GM19463 (cell line): ENCODE results near the gene TMEM259.

Experiments used
- ATAC-seq: cut with Tn5 transposase; IDR thresholded peaks from one replicate; pipeline ENCODE4 v1.9.1; 2021; ENCODE audit warnings: mild to moderate bottlenecking, moderate library complexity; ENCODE audit not compliant: unreplicated experiment

TMEM259 gene

DNA sequence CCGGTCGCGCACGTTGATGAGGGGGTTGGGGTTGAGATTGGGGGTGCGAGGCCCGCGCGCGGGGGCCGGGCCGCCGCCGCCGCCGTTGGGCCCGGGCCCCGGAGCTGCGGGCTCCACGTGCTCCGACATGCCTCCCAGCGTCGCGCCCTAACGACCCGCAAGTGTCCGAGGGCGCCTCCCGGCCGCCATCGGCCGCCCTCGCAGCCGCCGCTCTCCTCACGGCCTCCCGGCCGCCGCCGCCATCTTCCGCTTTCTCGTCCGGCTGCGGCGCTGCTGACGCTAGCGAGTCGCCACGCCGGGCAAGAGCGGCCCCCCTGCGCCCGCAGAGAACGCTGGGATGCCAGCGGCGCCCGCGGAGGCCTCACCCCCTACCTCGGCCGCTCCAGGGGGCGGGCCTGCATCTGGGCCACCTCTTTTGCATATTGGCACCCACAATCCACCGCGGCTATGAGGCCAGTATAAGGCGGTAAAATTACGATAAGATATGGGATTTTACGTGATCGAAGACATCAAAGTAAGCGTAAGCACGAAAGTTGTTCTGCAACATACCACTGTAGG lies at the start of gene TMEM259:
TMEM259 (minus strand) TSS at position 256 of the 558 bp plus-strand sequence; CDS start at position 129, 127 bp downstream.
- peak; percentile 90 for ATAC-seq

DNA sequence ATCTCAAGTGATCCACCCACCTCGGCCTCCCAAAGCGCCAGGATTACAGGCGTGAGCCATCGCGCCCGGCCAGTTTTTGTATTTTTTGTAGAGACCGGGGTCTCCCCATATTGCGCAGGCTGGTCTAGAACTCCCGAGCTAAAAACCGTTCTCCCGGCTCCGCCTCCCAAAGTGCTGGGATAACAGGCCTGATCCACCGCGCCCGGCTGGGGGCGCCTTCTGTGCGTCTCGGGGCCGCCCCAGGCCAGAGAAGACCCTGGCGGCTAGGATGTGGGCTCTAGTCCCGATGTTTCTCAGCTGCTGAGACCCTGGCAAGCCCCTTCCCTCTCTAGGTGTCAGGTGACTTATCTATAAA lies 49.6 kb upstream of the TMEM259 start:
- no peak for ATAC-seq

DNA sequence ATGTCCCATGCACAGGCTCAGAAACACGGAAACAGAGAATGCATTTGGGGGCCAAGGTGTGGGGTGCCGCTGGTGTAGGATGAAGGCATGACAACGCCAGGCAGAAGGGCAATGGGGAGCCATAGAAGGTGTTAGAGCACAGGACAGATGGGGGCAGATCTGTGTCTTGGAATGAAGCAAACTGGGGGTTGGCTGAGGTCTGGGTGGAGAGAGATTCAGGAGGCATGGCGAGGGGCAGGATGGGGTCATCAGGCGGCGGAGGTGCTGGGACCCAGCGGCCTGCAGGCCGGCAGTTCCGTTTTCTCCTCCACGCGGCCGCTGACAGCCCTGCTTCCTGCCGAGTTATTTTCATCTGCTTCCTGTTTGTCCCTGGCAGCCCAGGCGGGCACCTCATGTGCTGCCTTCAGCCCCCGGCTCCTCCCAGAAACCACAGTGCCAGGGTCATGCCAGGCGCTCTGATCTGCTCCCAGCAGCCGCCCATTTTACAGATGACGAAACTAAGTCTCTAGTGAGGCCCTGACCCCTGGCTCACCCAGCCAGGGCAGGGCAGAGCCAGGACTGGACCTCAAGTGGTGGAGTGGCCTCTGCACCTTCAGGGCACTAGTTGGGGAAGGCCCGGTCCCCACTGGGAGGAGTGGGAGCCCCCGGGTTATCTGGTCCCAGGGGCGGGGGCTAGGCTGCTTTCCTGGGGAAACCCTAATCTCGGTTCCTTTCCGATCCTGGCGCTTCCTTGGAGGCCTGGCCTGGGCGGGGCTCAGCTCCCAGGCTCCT lies 48.3 kb upstream of the TMEM259 start:
- no peak for ATAC-seq

DNA sequence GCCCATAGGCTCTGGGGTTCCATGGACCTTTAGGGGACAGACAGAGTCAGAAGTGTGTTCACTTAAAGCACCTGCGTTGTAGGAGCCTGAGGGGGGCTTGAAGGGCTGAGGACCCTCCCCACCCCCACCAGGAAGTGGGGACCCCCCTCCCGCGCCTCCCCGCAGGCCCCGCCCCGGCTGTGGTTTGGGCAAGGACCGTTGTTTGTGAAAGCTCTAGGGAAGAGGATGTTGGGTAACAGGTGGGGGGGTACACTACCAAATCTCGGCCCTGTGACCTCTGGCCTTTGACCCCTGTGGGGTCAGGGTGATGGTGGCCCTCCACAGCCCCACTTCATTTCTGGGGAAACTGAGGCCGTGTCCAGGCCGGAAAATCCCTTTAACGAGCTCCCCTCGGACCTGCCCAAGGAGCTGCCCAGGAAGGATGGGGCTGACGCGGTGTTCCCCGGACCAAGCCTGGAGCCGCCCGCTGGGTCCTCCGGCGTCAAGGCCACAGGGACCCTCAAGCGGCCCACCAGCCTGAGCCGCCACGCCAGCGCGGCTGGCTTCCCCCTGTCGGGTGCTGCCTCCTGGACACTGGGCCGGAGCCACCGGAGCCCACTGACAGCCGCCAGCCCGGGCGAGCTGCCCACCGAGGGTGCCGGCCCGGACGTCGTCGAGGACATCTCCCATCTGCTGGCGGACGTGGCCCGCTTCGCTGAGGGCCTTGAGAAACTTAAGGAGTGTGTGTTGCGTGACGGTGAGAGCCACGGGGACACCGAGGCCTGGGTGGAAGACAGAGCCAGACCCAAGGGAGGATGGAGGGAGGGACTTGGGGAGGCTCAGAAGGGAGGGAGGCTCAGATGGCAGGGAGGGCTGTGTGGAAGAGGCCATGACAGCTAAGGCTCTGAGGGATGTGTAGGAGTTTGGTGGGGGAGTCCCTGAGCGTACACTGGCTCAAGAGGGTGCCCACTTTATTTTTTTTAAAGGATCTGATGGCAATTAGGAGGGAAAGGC lies 47.4 kb upstream of the TMEM259 start:
- no peak for ATAC-seq

DNA sequence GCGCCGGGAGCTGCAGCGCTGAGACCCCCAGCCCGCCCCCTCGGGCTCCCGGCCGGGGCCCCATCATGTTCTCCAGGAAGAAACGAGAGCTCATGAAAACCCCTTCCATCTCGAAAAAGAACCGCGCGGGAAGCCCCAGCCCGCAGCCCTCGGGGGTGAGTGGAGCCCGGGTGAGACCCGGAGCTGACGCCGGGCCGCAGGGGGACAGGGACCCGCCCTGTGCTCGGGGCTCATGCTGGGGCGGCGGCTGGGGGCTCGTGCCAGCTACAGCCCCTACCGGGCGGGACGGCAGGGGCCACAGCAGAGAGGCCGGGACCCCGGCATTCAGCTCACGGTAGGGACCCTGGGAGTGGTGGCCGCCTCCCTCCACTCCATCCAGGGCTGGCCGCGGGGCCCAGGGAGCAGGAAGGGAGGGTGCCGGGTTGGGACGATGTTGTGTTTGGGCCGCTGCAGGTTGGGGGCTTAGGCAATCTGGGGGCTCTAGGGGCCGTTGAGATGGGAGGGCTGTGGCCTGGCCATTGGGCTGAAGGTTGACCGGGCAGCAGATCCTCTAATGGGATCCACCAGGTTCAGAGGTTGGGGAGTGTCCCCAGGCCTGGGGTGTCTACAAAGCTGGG lies 46.5 kb upstream of the TMEM259 start:
- peak; percentile 10 for ATAC-seq

DNA sequence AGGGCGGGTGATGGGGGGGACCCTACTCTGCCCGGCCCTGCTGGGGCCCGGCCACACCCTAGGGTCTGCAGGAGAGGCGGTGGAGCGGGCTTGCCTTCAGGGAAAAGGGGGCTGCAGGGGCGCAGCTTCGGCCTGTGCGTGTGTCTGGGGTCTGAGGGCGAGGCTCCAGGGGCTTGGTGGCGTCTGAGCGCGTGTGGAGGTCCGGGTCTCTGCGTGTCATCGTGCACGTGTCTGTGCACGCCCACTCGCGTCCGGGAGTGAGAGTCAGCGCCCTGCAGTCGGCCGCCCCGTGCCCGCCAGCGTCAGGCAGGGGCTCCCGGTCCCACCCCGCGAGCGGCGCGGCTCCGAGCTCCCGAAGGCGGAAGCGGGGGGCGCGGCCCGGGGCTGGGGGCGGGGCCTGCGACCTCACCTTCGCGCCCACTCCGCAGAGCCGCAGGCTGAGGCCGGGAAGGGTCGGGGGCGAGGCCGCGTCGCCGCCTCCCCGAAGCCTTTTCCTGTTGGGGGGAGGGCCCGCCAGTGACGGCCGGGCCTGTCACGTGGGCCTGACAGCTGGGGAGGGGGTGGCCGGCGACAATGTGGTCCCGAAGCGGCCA lies 45.9 kb upstream of the TMEM259 start, which contains the start of gene ARHGAP45:
ARHGAP45 (plus strand) TSS at position 420 of the 593 bp plus-strand sequence. CDS start 239 bp downstream, outside the sequence.
- peak; percentile 49 for ATAC-seq

DNA sequence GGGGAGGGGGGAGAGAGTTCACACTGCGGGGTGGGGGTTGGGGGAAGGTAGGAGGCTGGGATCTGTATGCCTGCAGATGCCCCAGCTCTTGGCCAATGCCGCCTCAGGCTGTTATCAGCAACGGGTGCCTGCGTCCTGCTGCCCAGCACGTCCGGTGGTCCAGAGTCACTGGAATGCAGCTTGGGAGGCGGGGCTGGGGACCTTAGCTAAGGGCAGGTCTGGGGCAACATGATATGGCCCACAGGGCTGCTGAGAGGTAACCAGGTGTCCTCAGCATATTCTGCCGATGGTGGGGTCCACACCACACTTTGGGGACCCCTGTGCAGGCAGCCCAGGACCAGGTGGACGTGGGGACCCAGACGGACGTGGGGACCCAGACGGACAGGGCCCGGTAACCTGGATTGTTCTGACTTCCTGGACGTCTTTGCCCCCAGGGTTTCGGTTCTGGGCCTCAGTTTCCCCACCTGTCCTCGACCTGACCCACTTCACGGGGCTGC lies 45.4 kb upstream of the TMEM259 start:
- ATAC-seq: no peak

DNA sequence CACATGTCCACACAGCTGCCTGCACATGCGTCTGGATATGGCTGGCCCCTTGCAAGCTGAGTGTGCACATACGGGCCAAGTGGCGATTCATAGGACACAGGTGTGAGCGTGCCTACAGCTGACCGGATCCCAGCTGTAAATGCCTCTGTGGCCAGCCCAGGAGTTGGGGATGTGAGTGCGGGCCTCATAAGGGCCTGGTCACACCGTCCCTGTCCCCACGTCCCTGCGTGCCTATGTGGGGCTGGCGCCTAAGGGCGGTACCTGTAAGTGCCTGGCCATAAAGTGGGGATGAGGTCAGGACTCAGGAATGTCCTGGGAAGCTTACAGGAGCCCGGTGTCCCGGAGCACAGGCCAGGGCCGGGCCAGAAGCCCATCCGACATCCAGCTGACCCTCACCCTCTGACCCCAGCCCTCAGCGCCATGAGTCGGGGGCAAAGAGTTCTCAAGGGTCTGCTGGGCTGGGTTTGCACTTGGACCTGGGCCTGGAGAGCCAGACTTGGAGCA lies 44.7 kb upstream of the TMEM259 start:
- ATAC-seq: no peak

DNA sequence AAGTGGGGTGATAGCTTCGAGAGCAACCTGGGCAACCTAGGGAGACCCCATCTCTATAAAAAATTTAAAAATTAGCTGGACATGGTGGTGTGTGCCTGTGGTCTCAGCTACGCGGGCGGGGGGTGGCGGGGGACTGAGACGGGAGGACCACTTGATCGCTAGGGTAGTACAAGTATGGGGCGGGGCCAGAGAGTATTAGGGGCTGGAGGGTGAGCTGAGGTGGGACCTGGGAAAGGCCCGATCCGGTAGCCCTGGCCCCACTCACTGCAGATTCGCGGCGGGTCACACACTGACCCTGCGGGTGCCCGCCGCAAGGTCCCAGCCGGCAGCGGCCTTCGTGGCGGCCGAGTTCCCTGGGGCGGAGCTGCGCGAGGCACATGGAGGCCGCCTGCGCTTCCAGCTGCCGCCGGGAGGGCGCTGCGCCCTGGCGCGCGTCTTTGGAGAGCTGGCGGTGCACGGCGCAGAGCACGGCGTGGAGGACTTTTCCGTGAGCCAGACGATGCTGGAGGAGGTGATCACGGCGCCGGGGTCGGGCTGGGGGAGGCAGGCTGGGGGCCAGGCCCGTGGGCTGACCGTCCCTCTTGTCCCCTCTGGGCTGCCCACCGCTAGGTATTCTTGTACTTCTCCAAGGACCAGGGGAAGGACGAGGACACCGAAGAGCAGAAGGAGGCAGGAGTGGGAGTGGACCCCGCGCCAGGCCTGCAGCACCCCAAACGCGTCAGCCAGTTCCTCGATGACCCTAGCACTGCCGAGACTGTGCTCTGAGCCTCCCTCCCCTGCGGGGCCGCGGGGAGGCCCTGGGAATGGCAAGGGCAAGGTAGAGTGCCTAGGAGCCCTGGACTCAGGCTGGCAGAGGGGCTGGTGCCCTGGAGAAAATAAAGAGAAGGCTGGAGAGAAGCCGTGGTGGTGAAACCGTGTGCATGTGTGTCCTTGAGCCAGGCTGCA lies 44.0 kb upstream of the TMEM259 start:
- ATAC-seq: no peak

DNA sequence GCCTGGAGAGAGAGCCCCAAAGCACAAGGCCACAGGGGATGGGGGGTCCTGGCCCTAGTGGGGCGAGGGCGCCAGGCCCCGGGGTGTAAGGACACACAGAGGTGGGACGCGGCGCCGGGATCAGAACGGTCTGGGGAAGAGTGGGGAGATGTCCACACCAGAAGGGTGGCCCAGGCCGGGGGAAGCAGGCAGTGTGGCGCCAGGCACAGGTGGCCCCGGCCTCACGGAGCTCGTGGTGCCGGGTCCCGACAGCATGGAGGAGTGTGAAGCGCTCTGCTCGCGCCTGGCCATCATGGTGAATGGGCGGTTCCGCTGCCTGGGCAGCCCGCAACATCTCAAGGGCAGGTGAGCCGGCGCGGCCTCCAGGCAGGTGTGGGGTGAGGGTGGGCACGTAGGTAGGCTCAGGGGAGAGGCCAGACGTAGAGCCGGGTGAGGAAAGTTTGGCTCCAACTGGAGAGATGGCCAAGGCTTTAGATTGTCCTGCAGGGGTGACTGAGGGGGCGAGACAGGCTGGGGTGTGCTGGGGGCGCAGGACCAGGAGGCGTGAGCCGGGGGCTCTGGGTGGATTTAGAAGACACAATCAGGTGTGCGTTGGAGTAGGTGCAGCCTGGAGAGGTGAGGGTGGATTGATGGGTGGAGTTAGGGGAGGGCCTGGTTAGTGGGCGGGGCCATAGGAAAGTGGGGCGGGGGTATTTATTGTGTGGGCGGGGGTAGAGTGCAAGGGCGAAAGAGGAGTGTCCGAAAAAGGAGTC lies 43.2 kb upstream of the TMEM259 start:
- ATAC-seq: no peak

DNA sequence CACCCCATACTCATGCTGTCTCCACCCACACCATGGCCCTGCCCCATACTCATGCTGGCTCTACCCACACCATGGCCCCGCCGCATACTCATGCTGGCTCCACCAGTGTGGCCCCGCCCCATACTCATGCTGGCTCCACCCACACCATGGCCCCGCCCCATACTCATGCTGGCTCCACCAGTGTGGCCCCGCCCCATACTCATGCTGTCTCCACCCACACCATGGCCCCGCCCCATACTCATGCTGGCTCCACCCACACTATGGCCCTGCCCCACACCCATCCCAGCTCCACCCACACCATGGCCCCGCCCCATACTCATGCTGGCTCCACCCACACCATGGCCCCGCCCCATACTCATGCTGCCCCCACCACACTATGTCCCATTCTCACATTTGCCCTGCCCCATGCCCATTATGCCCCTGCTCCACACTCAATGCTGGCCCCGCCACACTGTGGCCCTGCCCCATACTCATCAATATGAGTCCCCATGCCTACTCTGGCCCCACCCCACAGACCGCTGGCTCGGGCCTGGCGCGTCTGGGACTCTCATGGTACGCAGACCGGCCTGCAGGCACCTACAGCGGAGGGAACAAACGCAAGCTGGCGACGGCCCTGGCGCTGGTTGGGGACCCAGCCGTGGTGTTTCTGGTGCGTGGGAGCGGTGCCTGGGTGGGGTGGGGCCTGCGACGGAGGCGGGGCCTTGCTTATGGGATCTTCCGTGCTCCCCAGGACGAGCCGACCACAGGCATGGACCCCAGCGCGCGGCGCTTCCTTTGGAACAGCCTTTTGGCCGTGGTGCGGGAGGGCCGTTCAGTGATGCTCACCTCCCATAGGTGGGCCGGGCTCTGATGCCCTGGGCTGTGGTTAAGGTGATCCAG lies 42.3 kb upstream of the TMEM259 start:
- ATAC-seq: no peak

DNA sequence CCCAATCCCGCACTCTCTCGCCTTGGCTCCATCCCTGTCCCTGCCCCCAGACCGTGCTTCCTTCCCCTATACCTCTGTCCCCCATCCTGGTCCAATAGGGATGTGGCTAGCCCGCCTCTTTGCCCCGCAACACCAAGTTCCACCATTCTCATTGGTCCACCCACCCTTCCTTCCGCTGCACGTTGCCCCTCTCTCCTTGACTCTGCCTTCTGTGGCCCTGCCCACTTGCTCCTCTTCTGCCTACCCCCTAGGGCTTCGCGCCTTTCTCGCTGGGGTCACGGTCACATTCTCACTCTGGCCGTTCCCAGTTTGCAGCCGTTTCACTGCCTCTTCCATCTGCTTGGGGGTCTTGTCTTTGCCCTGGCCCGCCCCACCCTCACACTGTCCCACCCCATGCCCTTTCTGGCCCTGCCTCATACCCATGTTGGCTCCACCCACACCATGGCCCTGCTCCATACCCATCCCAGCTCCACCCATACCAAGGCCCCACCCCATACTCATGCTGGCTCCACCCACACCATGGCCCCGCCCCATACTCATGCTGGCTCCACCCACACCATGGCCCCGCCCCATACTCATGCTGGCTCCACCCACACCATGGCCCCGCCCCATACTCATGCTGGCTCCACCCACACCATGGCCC lies 41.6 kb upstream of the TMEM259 start:
- no peak for ATAC-seq

DNA sequence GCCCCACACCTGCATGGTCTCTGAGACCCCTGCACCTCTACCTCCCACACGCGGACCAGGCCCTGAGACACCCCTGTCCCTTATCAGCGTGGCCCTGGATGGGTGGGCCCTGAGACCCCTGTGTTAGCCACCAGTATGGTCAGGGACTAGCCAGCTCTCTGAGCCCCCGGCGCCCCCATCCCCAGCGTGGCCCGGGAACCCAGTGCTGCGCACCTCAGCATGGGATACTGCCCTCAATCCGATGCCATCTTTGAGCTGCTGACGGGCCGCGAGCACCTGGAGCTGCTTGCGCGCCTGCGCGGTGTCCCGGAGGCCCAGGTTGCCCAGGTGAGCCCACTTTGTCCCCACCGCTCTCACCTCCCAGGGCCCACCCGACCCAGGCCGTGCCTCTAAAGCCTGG lies 41.1 kb upstream of the TMEM259 start:
- no peak for ATAC-seq

DNA sequence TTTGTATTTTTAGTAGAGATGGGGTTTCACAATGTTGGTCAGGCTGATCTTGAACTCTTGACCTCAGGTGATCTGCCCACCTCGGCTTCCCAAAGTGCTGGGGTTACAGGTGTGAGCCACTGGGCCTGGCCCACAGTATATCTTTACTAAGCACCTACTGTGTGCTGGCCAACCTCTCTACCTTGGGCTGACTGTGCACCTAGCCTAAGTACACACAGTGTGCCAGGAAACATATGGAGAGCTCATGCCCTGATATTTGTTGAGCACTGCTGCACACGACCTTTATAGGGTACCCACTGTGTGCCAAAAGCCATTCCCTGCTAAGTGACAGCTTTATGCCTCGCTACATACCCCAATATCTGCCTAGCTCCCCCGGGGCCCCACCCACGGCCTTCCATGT lies 39.8 kb upstream of the TMEM259 start:
- no peak for ATAC-seq

DNA sequence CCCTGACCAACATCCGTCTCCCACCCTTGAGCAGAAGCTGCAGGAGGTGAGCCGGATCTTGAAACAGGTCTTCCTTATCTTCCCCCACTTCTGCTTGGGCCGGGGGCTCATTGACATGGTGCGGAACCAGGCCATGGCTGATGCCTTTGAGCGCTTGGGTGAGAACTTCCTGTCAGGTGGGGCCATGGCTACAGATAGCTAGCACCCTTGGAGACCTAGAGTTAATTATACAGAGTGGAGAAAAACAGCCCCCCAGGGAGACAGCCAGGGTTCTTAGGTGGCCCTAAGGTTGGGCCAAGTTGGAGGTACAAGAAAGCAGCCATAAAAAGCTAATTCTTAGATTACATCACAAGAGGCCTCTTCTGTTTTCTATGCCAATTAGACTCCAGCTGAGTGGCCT lies 37.2 kb upstream of the TMEM259 start:
- ATAC-seq: no peak

DNA sequence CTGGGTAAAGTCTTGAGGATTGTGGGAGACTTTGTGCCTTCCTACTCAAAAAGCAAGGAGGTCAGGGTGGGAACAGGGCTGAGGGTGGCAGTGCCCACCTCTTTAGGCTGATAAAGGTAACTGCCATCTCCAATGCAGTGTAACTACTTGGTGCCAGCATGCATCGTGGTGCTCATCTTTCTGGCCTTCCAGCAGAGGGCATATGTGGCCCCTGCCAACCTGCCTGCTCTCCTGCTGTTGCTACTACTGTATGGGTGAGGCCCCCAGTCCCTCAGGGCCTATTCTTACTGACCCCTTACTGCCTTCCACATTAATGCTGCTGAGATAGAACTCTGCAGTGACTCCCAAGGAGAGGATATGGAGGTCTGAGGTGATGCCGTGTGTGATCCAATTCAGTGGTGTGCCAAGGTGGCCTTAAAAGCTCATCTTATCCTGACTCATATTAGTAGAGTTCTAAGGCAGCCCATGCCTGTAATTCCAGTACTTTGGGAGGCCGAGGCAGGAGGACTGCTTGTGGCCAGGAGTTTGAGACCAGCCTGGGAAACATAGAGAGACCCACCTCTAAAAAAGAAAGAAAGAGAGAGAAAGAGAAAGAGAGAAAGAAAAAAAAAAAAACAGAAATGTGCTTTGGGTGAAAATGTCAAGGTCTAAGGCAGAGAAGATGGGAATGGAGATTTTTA lies 36.4 kb upstream of the TMEM259 start:
- ATAC-seq: no peak
